ENCODE results near the gene SGCA.

The SGCA gene

GRCh38 chr17:50146927-50147665, 18.7 kb upstream of the SGCA start:
- no peak for DNase-seq (ENCODE audit: low read depth)
- H3K4me3 ChIP-seq (ENCODE audit: low read depth, low read length) = peak overlapping the region; percentile 68

DNA sequence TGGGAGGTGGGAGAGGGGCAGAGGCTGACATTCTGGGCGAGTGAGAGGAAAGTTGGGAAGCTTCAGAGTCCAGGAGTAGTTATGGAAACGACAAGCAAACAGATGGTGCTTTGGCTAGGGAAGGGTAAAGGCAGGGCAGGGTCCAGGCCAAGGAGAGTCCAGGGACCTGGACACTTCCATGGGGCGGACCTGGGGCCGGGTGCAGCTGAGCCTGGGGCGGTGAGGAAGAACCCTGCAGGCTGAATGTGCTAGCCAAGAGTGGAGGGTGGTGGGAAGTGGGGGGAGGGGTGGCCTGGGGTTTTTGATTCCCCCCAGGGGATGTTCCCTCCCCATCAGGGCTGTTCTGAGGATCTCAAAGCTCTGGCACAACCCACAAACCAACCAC, 18.0 kb upstream of the SGCA start:
- DNase-seq (ENCODE audit: low read depth) = no peak
- peak overlapping the region; percentile 68 for H3K4me3 ChIP-seq (ENCODE audit: low read depth, low read length)

DNA sequence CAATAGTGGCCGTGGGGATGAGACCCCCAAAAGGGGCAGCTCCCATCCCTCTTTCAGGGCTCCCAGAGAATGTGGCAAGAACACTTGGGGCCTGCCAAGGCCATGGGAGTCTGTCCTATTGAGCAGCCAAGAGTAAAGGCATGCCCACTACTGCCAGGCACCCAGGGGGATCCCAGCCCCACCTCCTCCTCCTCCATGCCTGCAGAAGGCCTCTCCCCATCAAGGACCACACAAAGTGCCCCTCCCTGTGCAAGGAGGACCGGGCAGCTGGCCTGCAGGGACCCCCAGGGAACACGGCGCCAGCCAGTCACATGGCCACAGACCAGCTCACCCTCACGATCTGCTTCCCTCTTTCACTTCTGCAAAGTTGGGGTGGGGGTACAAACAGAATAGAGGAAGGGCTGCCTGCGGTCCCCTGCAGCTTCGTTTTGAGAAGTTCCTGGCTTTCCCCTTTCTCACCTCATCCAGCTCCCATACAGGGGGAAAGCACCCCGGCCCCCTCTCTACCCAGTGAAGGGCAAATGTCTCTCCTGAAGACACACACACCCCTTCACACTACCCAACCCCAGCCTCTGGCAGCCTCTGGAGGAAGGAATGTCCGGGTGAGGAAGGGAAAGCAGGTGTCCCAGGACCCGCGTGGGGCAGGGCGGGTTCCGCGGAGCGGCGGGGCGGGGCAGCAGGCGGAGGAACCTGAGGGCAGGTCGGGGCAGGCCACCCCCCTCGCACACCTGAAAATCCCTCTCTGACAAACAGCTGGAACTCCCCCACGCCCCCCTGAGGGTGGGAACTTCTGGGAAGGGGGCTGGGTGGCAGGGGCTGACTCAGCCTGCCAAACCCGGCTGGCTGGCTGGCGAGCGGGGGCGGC, 17.3 kb upstream of the SGCA start:
- no peak for DNase-seq (ENCODE audit: low read depth)
- H3K4me3 ChIP-seq (ENCODE audit: low read depth, low read length) = peak overlapping the region; percentile 68

DNA sequence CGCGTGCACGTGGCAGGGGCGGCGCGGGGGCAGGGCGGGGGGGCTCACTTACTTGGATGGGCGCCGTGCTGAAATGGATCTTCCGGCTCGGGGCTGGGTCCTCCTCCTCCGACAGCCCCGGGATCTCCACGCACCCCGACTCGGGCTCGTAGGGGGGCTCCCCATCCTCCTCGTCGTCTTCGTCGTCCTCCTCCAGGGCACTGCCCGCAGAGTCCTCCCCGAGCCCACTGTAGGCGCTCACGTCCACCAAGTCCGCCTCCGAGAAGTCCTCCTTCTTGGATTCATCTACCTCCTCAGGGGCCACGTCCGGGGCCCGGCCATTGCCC, 16.8 kb upstream of the SGCA start:
- H3K4me3 ChIP-seq (ENCODE audit: low read depth, low read length) = peak overlapping the region; percentile 68
- no peak for DNase-seq (ENCODE audit: low read depth)

DNA sequence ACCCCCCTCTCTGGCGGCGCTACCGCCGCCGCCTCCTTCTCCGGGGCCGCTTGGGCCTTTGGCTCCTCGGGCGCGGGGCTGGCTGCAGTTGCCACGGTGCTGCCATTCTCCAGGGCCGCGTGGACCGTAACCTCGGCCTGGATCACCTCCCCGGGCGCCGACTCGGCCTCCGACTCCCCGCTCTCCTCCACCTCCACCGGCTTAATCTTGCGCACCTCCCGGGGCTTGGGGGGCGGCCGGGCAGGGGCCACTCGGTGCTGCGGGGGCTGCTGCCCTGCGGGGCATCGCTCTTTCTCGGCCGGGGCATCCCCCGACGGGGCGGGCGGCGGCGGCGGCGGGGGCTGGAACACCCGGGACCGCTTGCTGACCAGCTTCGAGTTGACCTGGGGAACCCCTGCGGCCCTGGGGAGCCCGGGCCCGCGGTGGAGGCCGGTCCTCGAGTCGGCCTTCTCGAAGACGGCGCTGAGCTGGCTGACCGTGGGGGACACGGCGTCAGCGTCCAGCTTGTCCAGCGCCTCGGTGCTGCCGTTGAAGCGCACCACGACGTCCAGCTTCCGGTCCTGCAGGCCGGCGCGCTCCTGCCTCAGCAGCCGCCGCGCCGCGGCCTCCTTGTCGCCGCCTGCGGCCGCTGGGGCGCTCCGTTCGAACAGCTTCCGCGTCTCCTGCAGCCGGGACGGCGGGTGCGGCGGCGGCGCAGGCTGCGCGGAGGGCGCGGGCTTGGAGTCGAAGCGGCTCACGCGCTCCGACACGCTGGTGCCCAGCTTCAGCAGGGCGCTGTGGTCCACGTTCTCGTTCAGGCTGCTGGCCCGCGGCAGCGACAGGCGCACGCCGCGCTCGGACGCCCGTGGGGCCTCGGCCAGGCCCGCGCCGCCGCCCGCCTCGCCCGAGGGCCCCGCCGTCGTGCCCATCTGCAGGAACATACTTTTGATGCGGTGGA, 16.1 kb upstream of the SGCA start:
- H3K4me3 ChIP-seq (ENCODE audit: low read depth, low read length) = peak overlapping the region; percentile 68
- DNase-seq (ENCODE audit: low read depth) = no peak

GRCh38 chr17:50150354-50151040, 15.3 kb upstream of the SGCA start, which contains the start of gene PPP1R9B:
Gene PPP1R9B (minus strand): TSS chr17:50150677. CDS start chr17:50150513, 164 bp downstream.
- H3K4me3 ChIP-seq (ENCODE audit: low read depth, low read length) = peak within 1 kb of the TSS; percentile 68
- no peak for DNase-seq (ENCODE audit: low read depth)

DNA sequence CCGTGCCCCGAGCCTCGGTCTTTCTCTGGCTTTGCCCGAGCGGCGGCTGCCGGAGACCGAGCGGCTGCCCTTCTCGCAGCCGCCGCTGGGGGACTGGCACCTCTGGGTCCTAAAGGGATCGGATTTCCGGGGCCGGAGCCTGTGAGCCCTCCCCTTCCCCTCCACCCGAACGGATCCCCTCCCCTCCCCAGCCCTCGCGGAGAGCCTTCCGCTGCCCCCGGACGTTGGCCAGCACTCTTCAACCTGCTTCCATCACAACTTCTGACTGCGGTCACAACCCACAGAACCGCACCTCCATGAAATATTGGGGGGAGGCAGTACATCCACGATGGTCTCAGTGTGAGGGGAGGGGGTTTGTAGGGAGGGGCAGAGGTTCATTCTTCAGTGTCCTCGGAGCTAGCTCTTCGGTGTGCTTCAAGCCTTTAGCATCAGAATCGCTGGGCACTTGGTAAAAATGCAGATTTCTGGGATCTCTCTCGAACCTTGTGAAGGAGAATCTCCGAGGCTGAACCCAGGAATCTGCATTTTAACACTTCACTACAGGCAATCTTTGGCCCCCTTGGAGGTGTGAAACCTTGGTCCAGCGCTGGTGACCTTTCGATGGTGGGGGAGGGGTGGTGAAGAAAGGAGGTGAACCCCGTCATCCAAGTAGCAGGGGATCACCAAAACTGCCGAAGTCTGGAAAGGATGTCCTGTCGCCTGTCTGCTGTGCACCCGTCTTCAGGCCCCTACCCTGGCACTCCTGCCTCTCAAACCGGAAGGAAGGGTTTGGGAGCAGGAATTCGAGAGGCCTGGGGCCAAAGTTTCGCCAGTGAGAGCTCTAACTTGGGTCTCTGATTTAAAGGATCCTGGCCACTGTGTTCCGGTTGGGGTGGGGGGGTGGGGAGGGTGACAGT, 14.5 kb upstream of the SGCA start:
- peak; percentile 67 for DNase-seq (ENCODE audit: low read depth)
- peak overlapping the region; percentile 68 for H3K4me3 ChIP-seq (ENCODE audit: low read depth, low read length)

GRCh38 chr17:50151937-50152547, 13.8 kb upstream of the SGCA start:
- peak overlapping the region; percentile 68 for H3K4me3 ChIP-seq (ENCODE audit: low read depth, low read length)
- no peak for DNase-seq (ENCODE audit: low read depth)

DNA sequence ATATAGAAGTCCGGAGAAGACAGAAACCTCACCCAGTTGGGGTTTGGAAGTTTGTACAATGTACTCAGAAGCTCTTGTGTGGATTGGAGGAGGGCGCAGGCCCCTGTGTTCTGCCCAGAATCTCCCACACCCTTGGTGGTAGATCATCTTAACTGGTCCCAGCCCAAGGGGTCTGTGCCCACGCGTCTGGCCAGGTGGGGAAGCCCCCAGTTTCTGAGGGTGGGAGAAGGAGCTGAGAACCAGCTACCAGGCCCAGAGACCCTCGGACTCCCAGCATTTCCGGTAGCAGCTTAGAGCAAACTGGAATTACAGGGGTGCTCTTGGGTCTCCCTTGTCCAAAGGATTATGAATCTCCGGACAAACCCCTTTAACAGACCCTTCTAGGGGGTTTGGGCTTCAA, 13.1 kb upstream of the SGCA start:
- no peak for DNase-seq (ENCODE audit: low read depth)
- H3K4me3 ChIP-seq (ENCODE audit: low read depth, low read length) = no peak overlapping the region

DNA sequence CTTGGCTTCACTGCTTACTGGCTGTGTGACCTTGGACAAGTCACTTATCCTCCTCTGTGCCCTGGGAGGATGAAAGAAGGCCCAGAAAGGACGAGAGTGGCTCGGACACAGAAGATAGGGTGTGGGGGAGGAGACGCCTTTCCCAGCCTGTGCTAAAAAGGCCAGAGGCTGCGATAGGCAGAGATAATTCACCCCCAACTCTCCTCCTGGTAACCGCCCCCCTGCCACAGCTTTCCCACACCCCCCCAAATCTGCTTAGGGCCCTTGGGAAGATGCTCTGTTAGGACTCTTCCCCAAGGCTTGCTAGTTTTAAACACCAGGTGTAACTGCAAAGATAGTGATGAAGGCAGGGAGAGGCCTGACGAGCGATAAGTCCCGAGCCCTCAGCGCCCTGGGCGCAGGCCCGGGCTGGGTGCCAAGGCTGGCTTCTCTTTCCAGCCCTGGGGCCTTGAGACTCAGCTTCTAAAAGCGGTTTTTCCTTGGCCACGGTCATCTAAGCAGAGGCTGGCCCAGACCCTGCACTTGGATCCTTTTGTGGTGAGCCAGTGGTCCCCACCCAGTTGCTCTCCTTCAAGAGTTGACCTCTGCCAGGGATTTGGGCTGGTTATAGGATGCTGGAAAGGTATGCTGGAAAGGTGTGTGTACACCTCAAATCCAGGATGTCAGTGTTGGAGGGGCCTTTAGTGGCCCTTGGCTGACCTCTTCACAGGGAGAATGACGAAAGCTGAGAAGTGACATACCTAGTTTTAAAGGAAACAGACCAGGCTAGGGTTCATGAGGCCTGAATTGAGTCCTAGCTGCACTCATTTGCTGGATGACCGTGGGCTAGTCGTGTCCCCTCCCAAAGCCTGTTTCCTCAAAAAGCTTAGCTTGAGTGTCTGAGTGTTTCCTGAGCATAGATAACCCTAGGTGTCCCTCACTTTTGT, 11.9 kb upstream of the SGCA start:
- no peak overlapping the region for H3K4me3 ChIP-seq (ENCODE audit: low read depth, low read length)
- no peak for DNase-seq (ENCODE audit: low read depth)

DNA sequence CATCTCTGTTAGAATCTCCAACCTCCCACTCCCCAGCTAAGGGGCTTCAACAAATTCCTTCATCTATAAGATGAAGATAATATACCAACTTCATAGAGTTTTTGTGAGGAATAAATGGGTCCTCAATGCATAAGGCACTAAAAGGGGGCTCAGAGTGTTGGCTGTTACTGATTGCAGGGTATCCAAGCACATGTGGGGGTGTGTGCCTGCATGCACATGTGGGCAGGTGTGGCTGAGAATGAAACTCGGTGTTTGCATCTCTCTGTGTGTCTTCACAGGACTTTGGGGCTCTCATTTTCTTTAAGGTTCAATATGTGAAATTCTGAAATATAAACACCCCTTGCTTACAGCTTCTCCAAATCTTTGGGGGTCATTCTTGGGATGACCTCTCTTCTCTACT, 11.2 kb upstream of the SGCA start:
- no peak for DNase-seq (ENCODE audit: low read depth)
- no peak overlapping the region for H3K4me3 ChIP-seq (ENCODE audit: low read depth, low read length)

GRCh38 chr17:50155115-50155819, 10.5 kb upstream of the SGCA start:
- no peak overlapping the region for H3K4me3 ChIP-seq (ENCODE audit: low read depth, low read length)
- no peak for DNase-seq (ENCODE audit: low read depth)

DNA sequence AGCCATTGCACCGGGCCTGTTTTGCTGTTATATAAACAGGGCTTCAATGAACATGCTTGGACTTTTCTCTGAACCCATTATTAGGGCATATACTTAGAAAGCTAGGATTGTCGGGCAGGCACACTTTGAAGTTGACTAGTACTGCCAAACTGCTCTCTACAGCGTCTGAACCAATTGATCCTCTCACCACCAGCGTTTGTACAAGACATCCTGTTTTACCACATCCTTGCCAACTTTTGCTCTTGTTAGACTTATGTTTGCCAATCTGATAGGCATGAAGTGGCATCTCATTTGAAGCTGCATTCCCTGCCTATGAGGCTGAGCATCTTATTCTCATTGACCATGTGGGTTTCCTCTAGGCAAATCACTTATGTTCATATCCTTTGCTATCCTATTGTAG, 7.9 kb upstream of the SGCA start:
- H3K4me3 ChIP-seq (ENCODE audit: low read depth, low read length) = no peak overlapping the region

GRCh38 chr17:50161023-50161910, 4.5 kb upstream of the SGCA start:
- peak; percentile 68 for DNase-seq (ENCODE audit: low read depth)
- H3K4me3 ChIP-seq (ENCODE audit: low read depth, low read length) = peak overlapping the region; percentile 66

More for the DNA sequence above, 7.9 kb upstream of the SGCA start:
- DNase-seq (ENCODE audit: low read depth) = no peak

DNA sequence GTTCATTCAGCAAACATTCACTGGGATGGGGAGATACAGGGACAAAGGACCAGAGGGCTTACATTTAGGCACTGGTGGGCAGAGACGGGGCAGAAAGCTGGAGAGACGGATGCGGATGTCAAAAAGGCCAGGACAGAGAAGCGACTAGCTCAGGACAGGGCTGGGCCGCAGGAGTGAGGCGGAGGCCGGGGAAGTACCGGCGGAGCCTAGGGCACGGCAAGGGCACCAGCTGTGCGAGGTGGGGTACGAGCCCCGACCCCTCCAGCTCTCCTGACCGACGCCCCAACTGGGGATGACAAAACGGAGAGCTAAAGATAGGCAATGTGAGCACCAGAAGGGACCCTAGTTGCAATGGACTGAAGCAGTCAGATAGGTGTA, 3.9 kb upstream of the SGCA start:
- H3K4me3 ChIP-seq (ENCODE audit: low read depth, low read length) = peak overlapping the region; percentile 66
- no peak for DNase-seq (ENCODE audit: low read depth)

Data from skeletal muscle cell (primary cell).